Measurements from ENCODE around the gene PARP16.

Gene PARP16

DNA sequence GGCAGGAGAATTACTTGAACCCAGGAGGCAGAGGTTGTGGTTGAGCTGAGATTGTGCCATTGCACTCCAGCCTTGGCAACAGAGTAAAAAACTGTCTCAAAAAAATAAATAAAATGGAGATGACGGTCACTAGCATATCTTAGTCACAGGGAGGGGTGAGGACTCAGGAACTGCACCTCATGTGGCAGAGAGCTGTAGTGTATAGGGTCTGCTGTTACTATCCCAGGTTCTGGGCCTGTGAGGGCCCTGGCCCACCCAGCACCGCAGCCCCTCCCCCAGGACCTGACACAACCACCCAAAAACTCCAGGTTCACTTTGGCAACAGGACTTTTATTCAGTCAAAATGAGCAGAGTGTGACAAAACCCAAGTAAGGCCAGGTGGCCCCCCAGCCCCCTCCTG, 40.1 kb upstream of the PARP16 start:
- TF ChIP-seq, protein P1, sequence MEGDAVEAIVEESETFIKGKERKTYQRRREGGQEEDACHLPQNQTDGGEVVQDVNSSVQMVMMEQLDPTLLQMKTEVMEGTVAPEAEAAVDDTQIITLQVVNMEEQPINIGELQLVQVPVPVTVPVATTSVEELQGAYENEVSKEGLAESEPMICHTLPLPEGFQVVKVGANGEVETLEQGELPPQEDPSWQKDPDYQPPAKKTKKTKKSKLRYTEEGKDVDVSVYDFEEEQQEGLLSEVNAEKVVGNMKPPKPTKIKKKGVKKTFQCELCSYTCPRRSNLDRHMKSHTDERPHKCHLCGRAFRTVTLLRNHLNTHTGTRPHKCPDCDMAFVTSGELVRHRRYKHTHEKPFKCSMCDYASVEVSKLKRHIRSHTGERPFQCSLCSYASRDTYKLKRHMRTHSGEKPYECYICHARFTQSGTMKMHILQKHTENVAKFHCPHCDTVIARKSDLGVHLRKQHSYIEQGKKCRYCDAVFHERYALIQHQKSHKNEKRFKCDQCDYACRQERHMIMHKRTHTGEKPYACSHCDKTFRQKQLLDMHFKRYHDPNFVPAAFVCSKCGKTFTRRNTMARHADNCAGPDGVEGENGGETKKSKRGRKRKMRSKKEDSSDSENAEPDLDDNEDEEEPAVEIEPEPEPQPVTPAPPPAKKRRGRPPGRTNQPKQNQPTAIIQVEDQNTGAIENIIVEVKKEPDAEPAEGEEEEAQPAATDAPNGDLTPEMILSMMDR (IDR thresholded peaks at IDR 0.05): no peak

DNA sequence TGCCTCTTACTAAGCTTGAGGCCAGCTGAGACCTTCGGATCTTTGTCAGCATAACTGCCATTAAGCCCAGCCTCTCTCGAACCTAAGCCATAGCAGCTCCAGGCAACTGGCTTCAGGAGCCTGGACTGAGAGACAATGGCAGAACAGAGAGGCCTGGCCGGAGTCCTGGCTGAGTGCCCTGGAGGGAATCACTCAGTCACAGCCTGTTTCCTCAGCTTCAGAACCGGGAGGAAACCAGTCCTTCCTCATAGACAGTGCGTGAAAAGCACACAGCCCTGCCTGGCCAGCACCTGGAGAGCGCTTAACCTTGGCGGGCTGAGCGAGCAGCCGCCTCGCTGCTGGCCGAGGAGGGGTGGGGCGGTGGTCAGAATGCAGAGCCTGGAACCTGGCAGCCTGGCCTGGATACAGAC, 39.4 kb upstream of the PARP16 start:
- TF ChIP-seq, protein P1 (IDR thresholded peaks at IDR 0.05): no peak

GRCh38 chr15:65323071-65323511, 36.4 kb upstream of the PARP16 start:
- TF ChIP-seq, protein P1 (IDR thresholded peaks at IDR 0.05): no peak

- TF ChIP-seq, protein P1 (IDR thresholded peaks at IDR 0.05): peak; percentile 87
Measured at GRCh38 chr15:65318870-65319356, 32.2 kb upstream of the PARP16 start.

GRCh38 chr15:65312400-65312916, 25.8 kb upstream of the PARP16 start:
- TF ChIP-seq, protein P1 (IDR thresholded peaks at IDR 0.05): no peak

DNA sequence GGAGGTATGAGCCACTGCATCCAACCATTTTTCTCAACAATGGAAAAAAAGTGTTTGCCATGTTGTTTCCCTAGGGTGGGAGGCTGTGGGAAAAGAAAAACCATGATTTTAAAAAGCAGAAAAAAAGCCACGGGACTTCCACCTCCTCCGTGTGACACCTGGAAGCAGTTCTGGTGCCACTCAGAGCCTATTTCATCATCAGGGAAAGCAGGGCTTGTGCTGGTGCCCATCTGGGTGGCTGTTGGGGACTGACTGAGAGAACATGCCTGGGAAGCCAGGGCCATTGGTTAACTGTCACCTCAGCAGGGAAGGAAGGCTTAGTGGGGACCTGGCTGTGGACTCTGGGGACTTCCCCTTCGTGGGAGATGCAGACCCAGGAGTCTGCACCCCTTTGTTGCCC, 25.1 kb upstream of the PARP16 start:
- TF ChIP-seq, protein P1 (IDR thresholded peaks at IDR 0.05): no peak

- TF ChIP-seq, protein P1 (IDR thresholded peaks at IDR 0.05): no peak
Measured at GRCh38 chr15:65310431-65311137, 23.9 kb upstream of the PARP16 start.
